Neural cell (in vitro differentiated cells): ENCODE measurements around the gene SIDT1. TPM values are rescaled to one million over a fixed set of nuclear protein-coding genes. Genes with fewer than 3 reads are reported as not detected.

Source experiments
- H2AFZ ChIP-seq: fragments of 200-600, 300-800 bp; sonication (generic), shearing (Covaris generic); 2 replicates; pipeline ENCODE4 v1.6.0; 2014; ENCODE audit warnings: low read depth, mild to moderate bottlenecking, antibody characterized with exemption, low read length, moderate library complexity
- H3F3A ChIP-seq: fragments of 200-600 bp; shearing (Covaris generic); 2 replicates; pipeline ENCODE4 v1.6.1; 2016; ENCODE audit warnings: mild to moderate bottlenecking, moderate library complexity, mixed read lengths, antibody characterized with exemption, low read length; ENCODE audit not compliant: insufficient read depth, poor library complexity, severe bottlenecking
- H3K27ac ChIP-seq: fragments of 200-600, 300-800 bp; sonication (generic), shearing (Covaris generic); 2 replicates; pipeline ENCODE4 v1.5.1; 2014; ENCODE audit warnings: mild to moderate bottlenecking, low read length, moderate library complexity
- H3K27me3 ChIP-seq: fragments of 300-800, 200-600 bp; sonication (generic), shearing (Covaris generic); 2 replicates; pipeline ENCODE4 v1.6.0; 2014; ENCODE audit warnings: mild to moderate bottlenecking, low read depth, low read length, moderate library complexity; ENCODE audit not compliant: insufficient read depth
- H3K36me3 ChIP-seq: fragments of 300-800, 200-600 bp; sonication (generic), shearing (Covaris generic); 2 replicates; pipeline ENCODE4 v1.5.1; 2014; ENCODE audit warnings: mild to moderate bottlenecking, antibody characterized with exemption, low read length, moderate library complexity; ENCODE audit not compliant: insufficient read depth
- H3K4me2 ChIP-seq: fragments of 300-800, 200-600 bp; sonication (generic), shearing (Covaris generic); 2 replicates; pipeline ENCODE4 v1.6.0; 2014; ENCODE audit warnings: mild to moderate bottlenecking, low read length
- H3K4me3 ChIP-seq: fragments of 300-800, 200-600 bp; sonication (generic), shearing (Covaris generic); 2 replicates; pipeline ENCODE4 v1.5.1; 2014; ENCODE audit warnings: mild to moderate bottlenecking, low read length, moderate library complexity
- H3K79me2 ChIP-seq: fragments of 200-600 bp; shearing (Covaris generic); replicated peaks from 2 replicates; pipeline ENCODE4 v1.6.0; 2014; ENCODE audit warnings: mild to moderate bottlenecking, low read length, moderate library complexity; ENCODE audit not compliant: insufficient read depth
- H3K9ac ChIP-seq: fragments of 300-800, 200-600 bp; sonication (generic), shearing (Covaris generic); 2 replicates; pipeline ENCODE4 v1.6.1; 2016; ENCODE audit warnings: mild to moderate bottlenecking, low read length, mixed read lengths
- H3K9me2 ChIP-seq: fragments of 200-600 bp; shearing (Covaris generic); 2 replicates; pipeline ENCODE4 v1.6.1; 2016; ENCODE audit warnings: mild to moderate bottlenecking, low read length, mixed read lengths; ENCODE audit not compliant: insufficient read depth
- H3K9me3 ChIP-seq: fragments of 200-600, 300-800 bp; sonication (generic), shearing (Covaris generic); 2 replicates; pipeline ENCODE4 v1.6.1; 2016; ENCODE audit warnings: mild to moderate bottlenecking, mixed run types, low read length, moderate library complexity, mixed read lengths
- H4K20me1 ChIP-seq: fragments of 200-600 bp; shearing (Covaris generic); 2 replicates; pipeline ENCODE4 v1.6.1; 2016; ENCODE audit warnings: mild to moderate bottlenecking, mixed run types; ENCODE audit not compliant: insufficient read depth
- CTCF ChIP-seq: fragments of 450-650 bp; IDR thresholded peaks from 2 replicates; pipeline ENCODE4 v1.5.1; 2014; ENCODE audit warnings: antibody characterized with exemption, mild to moderate bottlenecking, moderate library complexity; ENCODE audit not compliant: poor library complexity, severe bottlenecking
- EP300 ChIP-seq: fragments of 450-650 bp; conservative IDR thresholded peaks from 2 replicates; pipeline ENCODE4 v1.6.1; 2014; ENCODE audit warnings: antibody characterized with exemption, mild to moderate bottlenecking, moderate library complexity; ENCODE audit not compliant: poor library complexity, severe bottlenecking
- EZH2 ChIP-seq: fragments of 200-600, 300-800 bp; shearing (Covaris generic), sonication (generic); IDR thresholded peaks from 2 replicates; pipeline ENCODE4 v1.6.1; 2014; ENCODE audit warnings: antibody characterized with exemption, low read length, borderline replicate concordance, mild to moderate bottlenecking; ENCODE audit not compliant: insufficient read depth, poor library complexity, severe bottlenecking
- MXI1 ChIP-seq: fragments of 450-650 bp; conservative IDR thresholded peaks from 2 replicates; pipeline ENCODE4 v1.6.1; 2014; ENCODE audit warnings: antibody characterized with exemption, mild to moderate bottlenecking; ENCODE audit not compliant: poor library complexity, severe bottlenecking
- POLR2AphosphoS5 ChIP-seq: IDR thresholded peaks from 2 replicates; pipeline ENCODE4 v1.6.1; 2012
- RAD21 ChIP-seq: fragments of 450-650 bp; conservative IDR thresholded peaks from 2 replicates; pipeline ENCODE4 v1.6.1; 2014; ENCODE audit warnings: antibody characterized with exemption, mild to moderate bottlenecking, moderate library complexity
- SMC3 ChIP-seq: fragments of 450-650 bp; conservative IDR thresholded peaks from 2 replicates; pipeline ENCODE4 v1.6.1; 2014; ENCODE audit warnings: antibody characterized with exemption, mild to moderate bottlenecking, moderate library complexity; ENCODE audit not compliant: poor library complexity
- TAF1 ChIP-seq: IDR thresholded peaks from 2 replicates; pipeline ENCODE4 v1.6.1; 2012; ENCODE audit warnings: low read depth
- polyA plus RNA-seq: library from polyadenylated mRNA; depleted of rRNA; stranded (reverse); fragments of >200 nt; gene quantifications from 2 replicates; pipeline ENCODE4 v1.2.3, GENCODE V29; 2014
- TF ChIP-seq, protein P1 (sequence below): IDR thresholded peaks from 2 replicates; pipeline ENCODE4 v1.6.1; 2012; ENCODE audit warnings: borderline replicate concordance

Gene SIDT1
- polyA plus RNA-seq, 1 donor from 2014 or later = 0.22 TPM

- H3K4me2 ChIP-seq = no peak overlapping the region
- H3K9me3 ChIP-seq = no peaks in the 10 kb centered on the region
- H3K4me3 ChIP-seq = no peak overlapping the region
- H3K36me3 ChIP-seq = no peaks in the 10 kb centered on the region
- H3K79me2 ChIP-seq = no peaks in the 10 kb centered on the region
- H3K27me3 ChIP-seq = no peaks in the 10 kb centered on the region
- H3K9ac ChIP-seq = no peak overlapping the region
- no peak overlapping the region for H2AFZ ChIP-seq
- H4K20me1 ChIP-seq = no peaks in the 10 kb centered on the region
- no peak for TF ChIP-seq POLR2AphosphoS5
- no peak for TF ChIP-seq EZH2
- no peak for TF ChIP-seq MXI1
- no peak for TF ChIP-seq EP300
- TF ChIP-seq TAF1 = no peak
- no peak for TF ChIP-seq RAD21
- no peak for TF ChIP-seq CTCF
- TF ChIP-seq, protein P1, sequence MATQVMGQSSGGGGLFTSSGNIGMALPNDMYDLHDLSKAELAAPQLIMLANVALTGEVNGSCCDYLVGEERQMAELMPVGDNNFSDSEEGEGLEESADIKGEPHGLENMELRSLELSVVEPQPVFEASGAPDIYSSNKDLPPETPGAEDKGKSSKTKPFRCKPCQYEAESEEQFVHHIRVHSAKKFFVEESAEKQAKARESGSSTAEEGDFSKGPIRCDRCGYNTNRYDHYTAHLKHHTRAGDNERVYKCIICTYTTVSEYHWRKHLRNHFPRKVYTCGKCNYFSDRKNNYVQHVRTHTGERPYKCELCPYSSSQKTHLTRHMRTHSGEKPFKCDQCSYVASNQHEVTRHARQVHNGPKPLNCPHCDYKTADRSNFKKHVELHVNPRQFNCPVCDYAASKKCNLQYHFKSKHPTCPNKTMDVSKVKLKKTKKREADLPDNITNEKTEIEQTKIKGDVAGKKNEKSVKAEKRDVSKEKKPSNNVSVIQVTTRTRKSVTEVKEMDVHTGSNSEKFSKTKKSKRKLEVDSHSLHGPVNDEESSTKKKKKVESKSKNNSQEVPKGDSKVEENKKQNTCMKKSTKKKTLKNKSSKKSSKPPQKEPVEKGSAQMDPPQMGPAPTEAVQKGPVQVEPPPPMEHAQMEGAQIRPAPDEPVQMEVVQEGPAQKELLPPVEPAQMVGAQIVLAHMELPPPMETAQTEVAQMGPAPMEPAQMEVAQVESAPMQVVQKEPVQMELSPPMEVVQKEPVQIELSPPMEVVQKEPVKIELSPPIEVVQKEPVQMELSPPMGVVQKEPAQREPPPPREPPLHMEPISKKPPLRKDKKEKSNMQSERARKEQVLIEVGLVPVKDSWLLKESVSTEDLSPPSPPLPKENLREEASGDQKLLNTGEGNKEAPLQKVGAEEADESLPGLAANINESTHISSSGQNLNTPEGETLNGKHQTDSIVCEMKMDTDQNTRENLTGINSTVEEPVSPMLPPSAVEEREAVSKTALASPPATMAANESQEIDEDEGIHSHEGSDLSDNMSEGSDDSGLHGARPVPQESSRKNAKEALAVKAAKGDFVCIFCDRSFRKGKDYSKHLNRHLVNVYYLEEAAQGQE = no peak
- TF ChIP-seq SMC3 = no peak
- no peaks in the 10 kb centered on the region for H3F3A ChIP-seq
- H3K27ac ChIP-seq = no peak overlapping the region
- H3K9me2 ChIP-seq = no peaks in the 10 kb centered on the region
These were observed 10.4 kb upstream of the SIDT1 start for GRCh38 chr3:113521981-113522380.

GRCh38 chr3:113523241-113523640 is 9.1 kb upstream of the SIDT1 start:
- Histone ChIP-seq H3K9ac (no peak overlapping the region), H3F3A (no peaks in the 10 kb centered on the region), H4K20me1 (no peaks in the 10 kb centered on the region), H3K4me2 (no peak overlapping the region), H3K9me2 (no peaks in the 10 kb centered on the region), H3K27me3 (no peaks in the 10 kb centered on the region), H3K9me3 (no peaks in the 10 kb centered on the region), H3K4me3 (no peak overlapping the region), H3K79me2 (no peaks in the 10 kb centered on the region), H2AFZ (no peak overlapping the region), H3K27ac (no peak overlapping the region), H3K36me3 (no peaks in the 10 kb centered on the region)
- TF ChIP-seq CTCF (no peak), TAF1 (no peak), MXI1 (no peak), SMC3 (no peak), POLR2AphosphoS5 (no peak), RAD21 (no peak), EZH2 (no peak), EP300 (no peak)
- TF ChIP-seq, protein P1 = no peak
